Uterus (tissue), 2 donors: ENCODE results near the gene WIZ.
"Not testable (repeated sequence)": the region's sequence is repeated elsewhere in the genome, so short reads cannot be mapped to it uniquely, and the experiment has no call there.

Experiments
- CTCF ChIP-seq, 4 experiments: fragments of 200-600 bp in 2 of 4; fragments of 450-650 bp in 2 of 4; sonication (generic) in 2 of 4; IDR thresholded peaks; one replicate each; pipeline ENCODE4 v1.5.1; 2016 to 2019; ENCODE audit warnings: antibody characterized with exemption in 4 of 4, mild to moderate bottlenecking in 2 of 4, moderate library complexity in 1 of 4
- POLR2A ChIP-seq, 2 donors: fragments of 450-650 bp; IDR thresholded peaks; one replicate each; pipeline ENCODE4 v1.6.1; 2016; ENCODE audit warnings: antibody characterized with exemption in 2 of 2, mild to moderate bottlenecking in 1 of 2, moderate library complexity in 1 of 2

- not testable (repeated sequence) for TF ChIP-seq CTCF, POLR2A (IDR thresholded peaks at IDR 0.05)
These were observed 24.1 kb upstream of the WIZ start for GRCh38 chr19:15473821-15474220.
